ENCODE data around the gene THSD4.

THSD4 gene

GRCh38 chr15:71674354-71674753 lies 559.1 kb downstream of the THSD4 start:
- Histone ChIP-seq H3K14ac (ENCODE audit: low read length in 2 of 2) (no peak overlapping the region), H3K4me1 (ENCODE audit: control insufficient read depth, insufficient read depth, low read depth, low read length) (peaks cover 2% of the 10 kb centered on the region), H2BK120ac (ENCODE audit: low read depth, low read length) (no peak overlapping the region), H3K79me1 (replicated peaks; ENCODE audit: low read length, poor library complexity, severe bottlenecking) (peaks cover 5% of the 10 kb centered on the region), H3K9ac (ENCODE audit: low read length) (no peak overlapping the region), H3K36me3 (ENCODE audit: control insufficient read depth in 1 of 2, insufficient read depth in 2 of 2, low read depth in 1 of 2, low read length in 2 of 2) (no peaks in the 10 kb centered on the region), H3K23ac (ENCODE audit: low read length in 2 of 2) (no peak overlapping the region), H3K4me2 (ENCODE audit: low read length, poor library complexity, severe bottlenecking) (no peak overlapping the region), H3K18ac (ENCODE audit: low read depth in 1 of 2, low read length in 2 of 2) (no peak overlapping the region), H2AFZ (ENCODE audit: low read depth, low read length) (no peak overlapping the region), H3K9me3 (ENCODE audit: control insufficient read depth, low read length) (no peaks in the 10 kb centered on the region), H4K91ac (ENCODE audit: low read length) (no peak overlapping the region), H2BK12ac (ENCODE audit: low read length in 2 of 2) (no peak overlapping the region), H2AK5ac (ENCODE audit: low read length, severe bottlenecking) (no peak overlapping the region), H3K27me3 (ENCODE audit: control insufficient read depth in 1 of 2, insufficient read depth in 1 of 2, low read length in 2 of 2) (no peaks in the 10 kb centered on the region), H3K4ac (ENCODE audit: low read depth in 1 of 2, low read length in 2 of 2) (no peak overlapping the region), H3K27ac (ENCODE audit: low read length, poor library complexity, severe bottlenecking) (no peak overlapping the region), H4K8ac (ENCODE audit: low read length) (no peak overlapping the region), H2BK15ac (ENCODE audit: low read depth, poor library complexity, severe bottlenecking) (no peak overlapping the region), H3K4me3 (ENCODE audit: insufficient read depth in 1 of 2, low read depth in 1 of 2, low read length in 2 of 2) (no peak overlapping the region), H2BK5ac (ENCODE audit: low read depth, low read length, poor library complexity, severe bottlenecking) (no peak overlapping the region)
- 84% methylated on average over 2 of the region's 2 CpGs for WGBS
- DNase-seq = no peak

- H3K4me2 ChIP-seq (ENCODE audit: low read length, poor library complexity, severe bottlenecking) = no peak overlapping the region
- 78% methylated on average over 2 of the region's 2 CpGs for WGBS
- no peak overlapping the region for H2BK12ac ChIP-seq (ENCODE audit: low read length in 2 of 2)
- H3K9ac ChIP-seq (ENCODE audit: low read length) = no peak overlapping the region
- no peak overlapping the region for H4K8ac ChIP-seq (ENCODE audit: low read length)
- H2AFZ ChIP-seq (ENCODE audit: low read depth, low read length) = no peak overlapping the region
- no peak overlapping the region for H3K27ac ChIP-seq (ENCODE audit: low read length, poor library complexity, severe bottlenecking)
- H3K9me3 ChIP-seq (ENCODE audit: control insufficient read depth, low read length) = no peaks in the 10 kb centered on the region
- H3K14ac ChIP-seq (ENCODE audit: low read length in 2 of 2) = no peak overlapping the region
- H2AK5ac ChIP-seq (ENCODE audit: low read length, severe bottlenecking) = no peak overlapping the region
- H3K18ac ChIP-seq (ENCODE audit: low read depth in 1 of 2, low read length in 2 of 2) = no peak overlapping the region
- H3K36me3 ChIP-seq (ENCODE audit: control insufficient read depth in 1 of 2, insufficient read depth in 2 of 2, low read depth in 1 of 2, low read length in 2 of 2) = no peaks in the 10 kb centered on the region
- H3K23ac ChIP-seq (ENCODE audit: low read length in 2 of 2) = no peak overlapping the region
- H3K4ac ChIP-seq (ENCODE audit: low read depth in 1 of 2, low read length in 2 of 2) = no peak overlapping the region
- H2BK15ac ChIP-seq (ENCODE audit: low read depth, poor library complexity, severe bottlenecking) = no peak overlapping the region
- H4K91ac ChIP-seq (ENCODE audit: low read length) = no peak overlapping the region
- H2BK120ac ChIP-seq (ENCODE audit: low read depth, low read length) = no peak overlapping the region
- no peak overlapping the region for H2BK5ac ChIP-seq (ENCODE audit: low read depth, low read length, poor library complexity, severe bottlenecking)
- H3K4me1 ChIP-seq (ENCODE audit: control insufficient read depth, insufficient read depth, low read depth, low read length) = peaks cover 2% of the 10 kb centered on the region
- H3K79me1 ChIP-seq (replicated peaks; ENCODE audit: low read length, poor library complexity, severe bottlenecking) = peaks cover 5% of the 10 kb centered on the region
- no peak overlapping the region for H3K4me3 ChIP-seq (ENCODE audit: insufficient read depth in 1 of 2, low read depth in 1 of 2, low read length in 2 of 2)
- DNase-seq = no peak
- no peaks in the 10 kb centered on the region for H3K27me3 ChIP-seq (ENCODE audit: control insufficient read depth in 1 of 2, insufficient read depth in 1 of 2, low read length in 2 of 2)
These were observed 562.1 kb downstream of the THSD4 start for GRCh38 chr15:71677352-71677751.

GRCh38 chr15:71677766-71678165 lies 562.5 kb downstream of the THSD4 start:
- Histone ChIP-seq H3K9me3 (ENCODE audit: control insufficient read depth, low read length) (no peaks in the 10 kb centered on the region), H3K18ac (ENCODE audit: low read depth in 1 of 2, low read length in 2 of 2) (no peak overlapping the region), H3K4me2 (ENCODE audit: low read length, poor library complexity, severe bottlenecking) (no peak overlapping the region), H3K4ac (ENCODE audit: low read depth in 1 of 2, low read length in 2 of 2) (no peak overlapping the region), H3K14ac (ENCODE audit: low read length in 2 of 2) (no peak overlapping the region), H4K91ac (ENCODE audit: low read length) (no peak overlapping the region), H2AFZ (ENCODE audit: low read depth, low read length) (no peak overlapping the region), H3K36me3 (ENCODE audit: control insufficient read depth in 1 of 2, insufficient read depth in 2 of 2, low read depth in 1 of 2, low read length in 2 of 2) (no peaks in the 10 kb centered on the region), H3K23ac (ENCODE audit: low read length in 2 of 2) (no peak overlapping the region), H3K4me3 (ENCODE audit: insufficient read depth in 1 of 2, low read depth in 1 of 2, low read length in 2 of 2) (no peak overlapping the region), H2BK12ac (ENCODE audit: low read length in 2 of 2) (no peak overlapping the region), H3K4me1 (ENCODE audit: control insufficient read depth, insufficient read depth, low read depth, low read length) (peaks cover 2% of the 10 kb centered on the region), H2BK5ac (ENCODE audit: low read depth, low read length, poor library complexity, severe bottlenecking) (no peak overlapping the region), H4K8ac (ENCODE audit: low read length) (no peak overlapping the region), H3K79me1 (replicated peaks; ENCODE audit: low read length, poor library complexity, severe bottlenecking) (peaks cover 5% of the 10 kb centered on the region), H2BK120ac (ENCODE audit: low read depth, low read length) (no peak overlapping the region), H2AK5ac (ENCODE audit: low read length, severe bottlenecking) (no peak overlapping the region), H3K27me3 (ENCODE audit: control insufficient read depth in 1 of 2, insufficient read depth in 1 of 2, low read length in 2 of 2) (no peaks in the 10 kb centered on the region), H3K27ac (ENCODE audit: low read length, poor library complexity, severe bottlenecking) (no peak overlapping the region), H3K9ac (ENCODE audit: low read length) (no peak overlapping the region), H2BK15ac (ENCODE audit: low read depth, poor library complexity, severe bottlenecking) (no peak overlapping the region)
- 81% methylated on average over 5 of the region's 5 CpGs for WGBS
- DNase-seq = no peak

- H2AFZ ChIP-seq (ENCODE audit: low read depth, low read length) = no peak overlapping the region
- no peak overlapping the region for H3K14ac ChIP-seq (ENCODE audit: low read length in 2 of 2)
- no peak overlapping the region for H2BK120ac ChIP-seq (ENCODE audit: low read depth, low read length)
- H3K18ac ChIP-seq (ENCODE audit: low read depth in 1 of 2, low read length in 2 of 2) = no peak overlapping the region
- no peaks in the 10 kb centered on the region for H3K9me3 ChIP-seq (ENCODE audit: control insufficient read depth, low read length)
- H2AK5ac ChIP-seq (ENCODE audit: low read length, severe bottlenecking) = no peak overlapping the region
- H3K4me2 ChIP-seq (ENCODE audit: low read length, poor library complexity, severe bottlenecking) = no peak overlapping the region
- H3K27ac ChIP-seq (ENCODE audit: low read length, poor library complexity, severe bottlenecking) = no peak overlapping the region
- no peak overlapping the region for H3K4ac ChIP-seq (ENCODE audit: low read depth in 1 of 2, low read length in 2 of 2)
- DNase-seq = no peak
- H2BK15ac ChIP-seq (ENCODE audit: low read depth, poor library complexity, severe bottlenecking) = no peak overlapping the region
- no peak overlapping the region for H3K23ac ChIP-seq (ENCODE audit: low read length in 2 of 2)
- H4K8ac ChIP-seq (ENCODE audit: low read length) = no peak overlapping the region
- no peak overlapping the region for H2BK12ac ChIP-seq (ENCODE audit: low read length in 2 of 2)
- peaks cover 2% of the 10 kb centered on the region for H3K4me1 ChIP-seq (ENCODE audit: control insufficient read depth, insufficient read depth, low read depth, low read length)
- no peak overlapping the region for H4K91ac ChIP-seq (ENCODE audit: low read length)
- no peaks in the 10 kb centered on the region for H3K27me3 ChIP-seq (ENCODE audit: control insufficient read depth in 1 of 2, insufficient read depth in 1 of 2, low read length in 2 of 2)
- H3K36me3 ChIP-seq (ENCODE audit: control insufficient read depth in 1 of 2, insufficient read depth in 2 of 2, low read depth in 1 of 2, low read length in 2 of 2) = no peaks in the 10 kb centered on the region
- no peak overlapping the region for H3K9ac ChIP-seq (ENCODE audit: low read length)
- WGBS = 0% methylated on average over 1 of the region's 2 CpGs
- no peak overlapping the region for H2BK5ac ChIP-seq (ENCODE audit: low read depth, low read length, poor library complexity, severe bottlenecking)
- peaks cover 5% of the 10 kb centered on the region for H3K79me1 ChIP-seq (replicated peaks; ENCODE audit: low read length, poor library complexity, severe bottlenecking)
- no peak overlapping the region for H3K4me3 ChIP-seq (ENCODE audit: insufficient read depth in 1 of 2, low read depth in 1 of 2, low read length in 2 of 2)
These were observed 562.9 kb downstream of the THSD4 start for GRCh38 chr15:71678191-71678590.
